Islet precursor cell (in vitro differentiated cells): Measurements from ENCODE around the gene RABGAP1L.

Experiments
- DNase-seq: peaks from one replicate; pipeline ENCODE4 v3.0.0-alpha.2; 2018

The RABGAP1L gene

GRCh38 chr1:174982971-174983689, 823.8 kb downstream of the RABGAP1L start:
- DNase-seq: no peak

- DNase-seq: no peak
Measured at GRCh38 chr1:174984952-174985351, 825.6 kb downstream of the RABGAP1L start.

DNA sequence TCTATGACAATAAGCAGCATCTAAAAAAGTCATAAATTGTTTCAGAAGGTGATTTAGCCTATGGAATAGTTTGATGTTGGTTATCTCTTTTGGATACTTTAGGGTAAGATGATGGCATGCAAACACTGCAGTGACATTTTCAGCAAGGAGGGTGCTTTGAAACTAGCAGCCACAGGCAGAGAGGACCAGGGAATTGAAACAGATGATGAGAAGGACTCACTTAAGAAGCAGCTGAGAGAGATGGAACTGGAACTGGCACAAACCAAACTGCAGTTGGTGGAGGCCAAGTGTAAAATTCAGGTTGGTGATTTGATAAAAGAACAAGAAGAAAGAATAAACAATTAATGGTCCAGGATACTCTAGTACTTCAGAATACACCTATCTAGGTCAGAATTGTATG, 829.2 kb downstream of the RABGAP1L start:
- no peak for DNase-seq

GRCh38 chr1:174988986-174989385, 829.7 kb downstream of the RABGAP1L start:
- DNase-seq: no peak

DNA sequence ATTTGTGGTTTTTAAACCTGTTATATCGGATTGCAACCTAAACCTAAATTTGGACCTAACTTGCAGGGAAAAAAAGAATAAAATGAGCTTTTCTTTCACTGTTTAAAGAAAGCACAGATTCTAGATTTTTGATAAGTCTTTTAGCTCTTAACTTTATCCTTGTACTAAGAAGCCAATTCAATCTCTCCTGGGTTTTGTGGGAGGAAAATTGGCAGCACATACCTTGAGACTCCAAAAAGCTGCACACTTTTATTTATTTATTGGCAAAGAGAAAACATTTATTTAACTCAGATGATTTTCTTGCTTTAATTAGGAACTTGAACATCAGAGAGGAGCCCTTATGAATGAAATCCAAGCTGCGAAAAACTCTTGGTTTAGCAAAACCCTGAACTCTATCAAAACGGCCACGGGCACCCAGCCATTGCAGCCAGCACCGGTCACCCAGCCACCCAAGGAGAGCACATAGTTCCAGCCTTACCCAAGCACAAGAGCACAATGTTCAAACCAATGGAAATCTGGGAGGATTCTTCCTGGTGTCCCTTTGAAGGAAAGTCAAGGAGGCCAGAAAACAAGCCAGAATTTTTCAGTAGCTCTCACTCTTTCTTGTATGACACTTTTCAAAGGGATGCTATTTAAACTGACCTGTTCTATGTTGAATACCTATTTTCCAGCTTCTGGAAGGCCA, 830.4 kb downstream of the RABGAP1L start:
- no peak for DNase-seq

DNA sequence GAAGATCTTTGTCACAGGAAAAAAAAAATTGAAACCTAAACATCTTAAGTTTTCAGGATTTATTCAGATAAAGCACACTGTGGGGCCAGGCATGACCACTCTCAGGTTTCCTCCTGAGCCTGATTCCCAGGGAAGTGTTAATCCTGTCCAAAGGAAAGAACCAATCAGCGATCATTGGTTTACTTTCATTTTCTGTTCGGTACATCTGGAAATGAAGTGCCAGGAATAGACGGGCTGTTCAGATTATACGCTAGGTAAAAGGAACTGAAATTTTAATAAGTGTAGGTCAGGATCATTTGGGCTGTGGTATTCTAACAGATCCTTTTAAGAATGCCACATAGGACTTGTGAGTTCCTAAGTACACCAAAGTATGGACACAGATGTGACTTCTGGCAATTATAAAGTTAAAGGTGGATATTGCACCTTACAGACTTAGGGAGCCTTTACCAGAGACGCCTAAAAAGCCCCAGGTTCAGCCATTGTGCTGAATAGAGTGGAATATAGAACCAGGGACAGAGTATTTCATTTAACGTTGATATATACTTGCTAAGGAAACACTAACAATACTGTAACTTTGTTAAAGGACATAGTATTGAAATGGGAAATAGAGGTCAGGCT, 831.2 kb downstream of the RABGAP1L start:
- no peak for DNase-seq

DNA sequence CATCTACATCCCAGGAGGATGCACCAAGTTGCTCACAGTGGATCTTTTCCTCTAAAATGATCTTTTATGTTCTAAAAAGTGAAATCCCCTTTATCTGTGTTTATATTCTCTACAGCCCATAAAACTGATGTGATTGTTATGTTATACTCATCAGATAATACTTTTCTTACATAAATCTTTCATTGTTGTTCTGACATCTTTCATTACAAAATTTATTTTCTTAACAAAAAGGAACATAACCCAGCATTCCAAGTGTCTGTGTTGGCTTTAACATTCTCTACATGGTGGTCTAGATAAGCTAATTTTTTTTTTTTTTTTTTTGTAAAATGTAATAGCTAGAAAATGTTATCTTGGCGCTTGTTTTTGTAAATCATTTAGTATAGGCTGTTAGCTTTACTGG, 832.2 kb downstream of the RABGAP1L start:
- DNase-seq: no peak

- no peak for DNase-seq
Measured at GRCh38 chr1:174995121-174995520, 835.8 kb downstream of the RABGAP1L start.

DNA sequence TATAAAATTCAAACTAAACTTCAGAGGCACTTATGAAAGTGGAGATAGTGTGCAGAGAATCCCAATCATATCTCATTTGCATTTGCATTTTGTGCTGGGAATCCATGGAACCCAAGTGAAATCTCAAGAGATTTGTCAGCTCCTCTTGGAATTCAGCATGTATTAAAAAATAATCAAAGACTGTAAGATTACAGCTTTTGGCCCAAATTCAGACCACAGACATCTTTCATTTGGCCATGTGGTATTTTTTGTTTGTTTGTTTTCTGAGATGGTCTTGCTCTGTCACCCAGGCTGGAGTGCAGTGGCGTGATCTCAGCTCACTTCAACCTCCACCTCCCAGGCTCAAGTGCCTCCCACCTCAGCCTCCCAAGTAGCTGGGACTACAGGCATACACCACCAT, 836.6 kb downstream of the RABGAP1L start:
- no peak for DNase-seq

GRCh38 chr1:174996476-174996875, 837.2 kb downstream of the RABGAP1L start:
- DNase-seq: no peak

DNA sequence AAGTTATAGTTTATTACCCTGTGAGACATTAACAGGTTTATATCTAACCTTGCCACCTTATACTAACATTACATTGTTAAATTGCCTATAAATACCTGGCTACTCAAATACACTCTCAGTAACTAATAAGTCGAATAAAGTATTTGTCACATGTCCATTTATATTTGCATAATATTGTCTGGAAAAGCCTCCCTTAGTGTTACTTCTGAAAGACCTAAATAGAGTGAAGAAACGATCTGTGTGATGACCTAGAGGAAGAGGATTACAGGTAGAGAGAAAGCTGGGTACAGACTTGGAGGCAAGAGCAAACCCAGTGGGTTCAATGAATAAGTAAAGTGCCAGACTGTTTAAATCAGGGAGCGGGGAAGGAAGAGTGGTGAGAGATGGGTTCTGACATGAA, 837.7 kb downstream of the RABGAP1L start:
- no peak for DNase-seq

DNA sequence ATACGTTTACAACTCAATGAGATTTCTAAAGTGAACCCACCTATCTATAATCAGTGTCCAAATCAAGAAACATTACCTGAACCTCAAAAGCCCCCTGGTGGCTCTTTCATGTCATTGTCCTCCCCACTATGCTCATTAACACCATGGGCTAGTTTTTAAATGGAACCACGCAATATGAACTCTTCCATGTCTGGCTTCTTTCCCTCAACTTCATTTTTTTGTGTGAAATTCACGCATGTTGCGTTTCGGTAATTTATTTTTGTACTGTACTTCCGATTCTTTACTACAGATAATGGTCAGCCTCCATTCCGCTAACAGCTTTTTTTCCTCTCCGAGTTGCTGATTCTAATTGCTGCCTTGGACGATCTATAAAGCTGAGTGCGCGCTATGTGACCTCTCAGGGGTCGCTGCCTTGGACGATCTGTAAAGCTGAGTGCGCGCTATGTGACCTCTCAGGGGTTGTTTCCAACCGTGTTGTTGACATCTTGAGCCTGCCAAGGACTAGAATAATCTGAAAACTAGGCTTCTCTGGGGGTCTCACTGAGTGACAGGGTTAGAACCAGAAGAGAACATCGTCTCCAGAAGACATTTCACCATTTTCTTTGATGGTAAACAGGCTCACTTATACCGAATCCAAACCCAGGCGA, 839.4 kb downstream of the RABGAP1L start:
- DNase-seq: no peak

DNA sequence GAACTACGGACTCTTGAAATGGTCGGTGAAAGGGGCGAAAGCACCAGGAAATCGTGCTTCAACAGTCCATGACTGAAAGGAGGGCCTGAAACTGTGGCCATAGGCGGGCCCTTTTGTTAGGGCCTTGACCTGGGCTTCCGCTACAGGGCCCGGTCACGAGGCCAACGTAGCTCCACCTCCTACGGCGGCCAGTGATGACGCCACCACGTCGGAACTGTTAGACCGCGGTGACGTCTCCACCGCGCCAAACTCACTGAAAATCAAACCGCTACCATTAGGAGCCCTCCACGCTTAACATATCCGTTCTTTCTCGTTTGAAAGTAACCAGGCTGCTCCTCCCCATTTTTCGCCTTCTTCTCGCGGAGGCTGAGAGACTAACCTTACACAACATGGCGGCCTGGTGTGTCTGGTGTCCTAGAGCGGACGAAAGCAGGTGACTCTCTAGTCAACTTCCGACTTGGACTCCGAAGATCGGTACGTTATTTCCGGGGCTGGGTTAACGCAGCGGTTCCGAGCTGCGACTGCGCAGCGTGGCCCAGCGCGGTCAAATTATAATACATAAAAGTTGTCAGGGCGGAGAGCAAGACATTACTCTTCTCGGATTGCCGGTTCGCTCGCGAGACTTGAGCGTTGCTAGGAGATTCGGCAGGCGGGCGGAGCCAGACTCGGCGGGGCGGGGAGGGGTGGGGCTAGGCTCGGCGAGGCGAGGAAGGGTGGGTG, 840.1 kb downstream of the RABGAP1L start:
- peak; percentile 99 for DNase-seq

- no peak for DNase-seq
Measured at GRCh38 chr1:174999936-175000696, 840.8 kb downstream of the RABGAP1L start, which contains the start of gene CACYBP. Gene CACYBP, plus strand, starts transcription at chr1:174999947. Its CDS starts 234 bp downstream, at chr1:175000181.

DNA sequence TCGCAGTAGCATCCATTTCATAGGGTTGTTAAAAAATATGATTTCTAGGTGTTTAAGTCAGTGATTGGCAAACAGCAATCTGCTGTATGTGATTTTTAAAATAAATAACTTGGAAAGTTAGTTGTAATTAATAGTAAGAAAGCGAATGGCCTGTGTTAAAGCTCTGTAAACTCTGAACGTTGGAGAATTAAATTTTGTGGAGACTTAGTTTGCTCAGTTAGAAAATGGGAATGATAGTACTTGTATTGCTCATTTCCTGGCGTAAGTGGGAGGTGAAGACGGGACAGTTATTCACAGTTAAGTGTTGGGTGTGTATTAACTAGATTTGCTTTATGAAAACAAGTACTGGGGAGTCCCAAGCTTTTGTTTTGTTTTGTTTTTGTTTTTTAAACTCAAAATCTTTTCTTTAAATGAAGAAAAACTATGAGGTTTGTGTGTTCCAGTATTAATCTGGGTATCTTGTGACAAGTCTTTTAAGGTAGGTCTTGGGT, 841.4 kb downstream of the RABGAP1L start:
- DNase-seq: no peak

- DNase-seq: no peak
Measured at GRCh38 chr1:175002910-175003517, 843.7 kb downstream of the RABGAP1L start.

- DNase-seq: no peak
Measured at GRCh38 chr1:175003521-175003920, 844.2 kb downstream of the RABGAP1L start.

DNA sequence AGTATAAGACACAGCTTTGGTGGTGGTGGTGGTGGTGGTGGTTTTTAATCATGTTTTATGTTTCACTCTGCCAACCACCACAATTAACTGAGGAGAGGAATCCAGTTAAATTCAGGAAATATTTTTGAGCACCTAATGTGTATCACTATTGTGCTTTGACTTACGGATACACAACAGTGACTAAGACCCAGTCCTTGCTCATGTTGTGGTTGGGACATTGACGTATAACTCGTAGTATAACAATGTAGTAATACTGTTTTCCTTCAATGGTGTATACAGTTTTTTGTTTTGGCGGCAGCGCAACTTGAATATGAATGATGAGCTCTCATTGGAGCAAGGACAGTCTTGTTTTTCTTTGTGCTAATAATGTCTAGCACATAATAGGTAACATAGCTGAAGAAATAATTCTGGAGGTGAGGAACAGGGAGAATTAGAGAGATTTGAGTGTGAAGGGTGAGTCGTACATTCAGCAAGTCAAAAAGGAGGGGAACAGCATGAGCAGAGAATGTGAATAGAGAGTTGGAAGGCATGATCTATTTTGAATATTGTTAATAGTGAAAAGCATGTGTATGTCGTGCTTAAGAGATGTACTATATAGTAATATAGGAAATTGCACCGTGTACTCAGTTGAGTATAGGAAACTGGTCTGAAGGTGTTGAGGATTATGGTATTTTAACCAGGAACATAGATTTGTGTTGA, 845.9 kb downstream of the RABGAP1L start:
- DNase-seq: no peak

DNA sequence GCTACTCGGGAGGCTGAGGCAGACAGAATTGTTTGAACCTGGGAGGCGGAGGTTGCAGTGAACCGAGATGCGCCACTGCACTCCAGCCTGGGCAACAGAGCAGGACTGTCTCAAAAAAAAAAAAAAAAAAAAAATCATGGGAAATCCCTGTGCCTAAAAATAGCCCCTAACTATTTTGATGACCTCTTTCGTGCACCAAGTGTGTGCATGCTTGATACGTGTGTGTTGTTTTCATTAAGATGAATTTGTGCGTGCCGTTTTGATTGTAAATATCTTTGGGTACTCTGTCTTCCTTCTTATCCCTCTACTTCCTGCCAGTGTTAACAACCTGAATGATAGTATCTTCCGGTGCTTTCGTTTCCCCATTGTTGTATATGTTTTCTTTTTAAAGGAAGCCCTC, 850.2 kb downstream of the RABGAP1L start:
- no peak for DNase-seq

- no peak for DNase-seq
Measured at GRCh38 chr1:175013445-175013844, 854.1 kb downstream of the RABGAP1L start.

- DNase-seq: no peak
Measured at GRCh38 chr1:175015243-175015642, 855.9 kb downstream of the RABGAP1L start.
